BE2C (cell line): ENCODE results near the gene PPP1R26.
"Not testable (repeated sequence)": the region's sequence is repeated elsewhere in the genome, so short reads cannot be mapped to it uniquely, and the experiment has no call there.

Experiments
- DNase-seq: peaks from one replicate; pipeline ENCODE4 v3.0.0-alpha.2; 2020
- H3K27me3 ChIP-seq: fragments of 250-450 bp; sonication (Bioruptor Pico); 2 replicates; pipeline ENCODE4 v1.5.1; 2020; ENCODE audit warnings: mild to moderate bottlenecking
- H3K36me3 ChIP-seq: fragments of 250-450 bp; sonication (Bioruptor Pico); 2 replicates; pipeline ENCODE4 v1.5.1; 2020; ENCODE audit warnings: mild to moderate bottlenecking
- H3K4me1 ChIP-seq: fragments of 250-450 bp; sonication (Bioruptor Pico); 2 replicates; pipeline ENCODE4 v1.5.1; 2020
- H3K4me3 ChIP-seq: 2 replicates; pipeline ENCODE4 v1.5.1; 2011; ENCODE audit warnings: low read depth, low read length
- H3K9me3 ChIP-seq: fragments of 250-450 bp; sonication (Bioruptor Pico); 2 replicates; pipeline ENCODE4 v1.5.1; 2020
- CTCF ChIP-seq: IDR thresholded peaks from 2 replicates; pipeline ENCODE4 v1.5.1; 2012; ENCODE audit warnings: mild to moderate bottlenecking, low read depth, low read length

Gene PPP1R26

GRCh38 chr9:135440620-135441019 lies 39.0 kb upstream of the PPP1R26 start:
- TF ChIP-seq CTCF = no peak; the same call in 1 of the 2 replicates
- no peak for DNase-seq
- Histone ChIP-seq H3K36me3 (no peaks in the 10 kb centered on the region), H3K4me1 (peaks cover 10% of the 10 kb centered on the region), H3K9me3 (no peaks in the 10 kb centered on the region), H3K27me3 (no peaks in the 10 kb centered on the region), H3K4me3 (no peak overlapping the region)

GRCh38 chr9:135441105-135442071 lies 38.2 kb upstream of the PPP1R26 start:
- not testable (repeated sequence) for H3K27me3 ChIP-seq, DNase-seq, H3K4me3 ChIP-seq

DNA sequence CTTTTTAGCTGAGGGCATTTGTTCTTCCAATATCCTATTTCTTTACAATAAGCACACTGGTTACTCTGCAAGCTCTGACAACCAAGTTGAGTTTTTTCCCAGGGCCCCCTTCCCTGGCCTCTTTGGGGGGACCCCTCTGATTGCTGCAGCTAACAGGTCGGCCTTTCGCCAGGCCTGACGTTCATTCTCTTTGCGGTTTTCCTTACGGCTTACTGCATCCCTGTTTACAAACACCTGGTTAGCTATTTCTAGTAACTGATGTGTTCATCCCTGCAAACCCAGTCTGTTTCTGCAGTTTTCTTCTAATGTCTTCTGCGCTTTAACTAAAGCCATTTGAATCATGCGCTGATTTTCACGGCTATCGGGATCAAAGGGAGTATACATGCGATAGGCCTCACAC lies 37.5 kb upstream of the PPP1R26 start:
- no peaks in the 10 kb centered on the region for H3K27me3 ChIP-seq
- H3K4me1 ChIP-seq = peaks cover 10% of the 10 kb centered on the region
- no peaks in the 10 kb centered on the region for H3K36me3 ChIP-seq
- no peak overlapping the region for H3K4me3 ChIP-seq
- no peaks in the 10 kb centered on the region for H3K9me3 ChIP-seq
- no peak for DNase-seq
- no peak for TF ChIP-seq CTCF

More at GRCh38 chr9:135441105-135442071, 38.2 kb upstream of the PPP1R26 start:
- H3K36me3 ChIP-seq, H3K4me1 ChIP-seq, H3K9me3 ChIP-seq: not testable (repeated sequence)

DNA sequence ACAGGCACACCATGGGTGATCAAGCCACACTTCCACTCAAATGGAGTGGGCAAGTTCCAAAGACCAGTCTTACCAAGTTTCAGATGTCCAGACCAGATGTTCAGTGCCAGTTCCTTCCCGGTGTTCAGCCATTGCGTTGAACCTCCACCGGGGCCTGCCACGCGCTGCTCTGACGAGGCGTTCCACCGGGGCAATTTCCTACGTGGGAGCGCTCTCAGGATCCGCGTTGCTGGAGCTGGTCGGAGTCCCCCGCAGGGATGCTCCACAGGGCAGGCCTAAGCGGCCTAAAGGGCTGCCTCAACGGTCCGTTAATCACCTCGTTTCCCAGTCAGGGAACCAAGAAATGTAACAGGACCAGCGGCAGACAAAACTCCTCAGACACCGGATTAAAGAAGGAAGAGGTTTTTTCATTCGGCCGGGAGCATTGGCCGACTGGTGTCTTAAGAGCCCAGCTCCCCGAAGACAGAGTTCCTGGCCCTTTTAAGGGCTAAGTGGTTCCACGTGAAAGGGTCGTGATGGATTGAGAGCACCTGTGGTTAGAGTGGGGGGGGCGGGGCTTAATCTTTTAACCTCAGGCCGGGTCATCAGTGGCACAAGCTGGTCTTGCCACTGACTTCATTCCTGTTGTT lies 35.7 kb upstream of the PPP1R26 start:
- peaks cover 10% of the 10 kb centered on the region for H3K4me1 ChIP-seq
- H3K9me3 ChIP-seq = no peaks in the 10 kb centered on the region
- no peak overlapping the region for H3K4me3 ChIP-seq
- H3K27me3 ChIP-seq = no peaks in the 10 kb centered on the region
- DNase-seq = no peak
- H3K36me3 ChIP-seq = no peaks in the 10 kb centered on the region
- TF ChIP-seq CTCF = no peak

GRCh38 chr9:135447126-135447525 lies 32.5 kb upstream of the PPP1R26 start:
- Histone ChIP-seq H3K9me3 (no peaks in the 10 kb centered on the region), H3K27me3 (no peaks in the 10 kb centered on the region), H3K36me3 (no peaks in the 10 kb centered on the region), H3K4me3 (no peak overlapping the region), H3K4me1 (no peaks in the 10 kb centered on the region)
- no peak for TF ChIP-seq CTCF
- DNase-seq = no peak

DNA sequence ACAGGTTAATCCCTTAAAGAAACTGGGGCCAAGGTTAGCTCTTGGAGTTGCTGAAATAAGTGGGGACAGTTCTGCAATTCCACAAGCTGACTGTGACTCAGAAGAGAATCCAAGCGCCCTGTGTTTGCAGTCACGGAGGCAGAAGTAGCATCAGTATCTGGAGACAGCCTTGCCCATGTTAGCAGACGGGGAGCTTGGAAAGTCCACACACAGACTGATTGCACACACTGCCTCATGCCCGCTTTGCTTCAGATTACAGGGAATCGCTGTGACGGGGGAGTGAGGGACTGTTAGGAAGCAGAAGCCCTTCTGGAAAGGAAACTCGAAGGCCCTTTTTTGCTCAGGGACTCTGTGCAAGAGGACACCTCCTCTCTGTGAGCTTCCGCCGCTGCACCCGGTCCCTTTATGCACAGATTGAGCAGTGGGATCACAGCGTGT lies 30.9 kb upstream of the PPP1R26 start:
- DNase-seq = no peak
- Histone ChIP-seq H3K4me1 (no peaks in the 10 kb centered on the region), H3K4me3 (no peak overlapping the region), H3K9me3 (no peaks in the 10 kb centered on the region), H3K27me3 (no peaks in the 10 kb centered on the region), H3K36me3 (no peaks in the 10 kb centered on the region)
- no peak for TF ChIP-seq CTCF

- H3K27me3 ChIP-seq, H3K4me3 ChIP-seq, H3K9me3 ChIP-seq, H3K4me1 ChIP-seq, DNase-seq, H3K36me3 ChIP-seq: not testable (repeated sequence)
Measured at GRCh38 chr9:135449532-135449931, 30.1 kb upstream of the PPP1R26 start.
